H9 (cell line): ENCODE results near the gene MAP3K10. TPM values are rescaled to one million over a fixed set of nuclear protein-coding genes. Genes with fewer than 3 reads are reported as not detected.
A peak's percentile ranks its signal among the peaks of the same experiment; 100 is the strongest.

Source experiments
- DNase-seq: peaks from one replicate; pipeline ENCODE4 v3.0.0-alpha.2; 2017
- H2AFZ ChIP-seq: one replicate; pipeline ENCODE4 v1.6.1; 2013; ENCODE audit warnings: mild to moderate bottlenecking, low read length, control low read depth, moderate library complexity
- H2AK5ac ChIP-seq: 2 replicates; pipeline ENCODE4 v1.6.1; 2013; ENCODE audit warnings: low read length, control low read depth, mixed read lengths; ENCODE audit not compliant: insufficient read length
- H2BK120ac ChIP-seq: one replicate; pipeline ENCODE4 v1.6.1; 2013; ENCODE audit warnings: low read depth, mild to moderate bottlenecking, low read length, control low read depth, inconsistent platforms; ENCODE audit not compliant: poor library complexity, severe bottlenecking
- H2BK12ac ChIP-seq: 2 replicates; pipeline ENCODE4 v1.6.1; 2013; ENCODE audit warnings: low read length, control low read depth, mixed read lengths, low read depth; ENCODE audit not compliant: insufficient read length
- H2BK15ac ChIP-seq: 2 replicates; pipeline ENCODE4 v1.6.1; 2013; ENCODE audit warnings: low read depth, low read length, control low read depth
- H2BK20ac ChIP-seq: one replicate; pipeline ENCODE4 v1.6.1; 2013; ENCODE audit warnings: low read depth, mild to moderate bottlenecking, low read length, control low read depth, inconsistent platforms; ENCODE audit not compliant: poor library complexity, severe bottlenecking
- H2BK5ac ChIP-seq: 2 replicates; pipeline ENCODE4 v1.6.1; 2013; ENCODE audit warnings: low read length, control low read depth, mixed read lengths; ENCODE audit not compliant: insufficient read length
- H3K14ac ChIP-seq: 2 replicates; pipeline ENCODE4 v1.6.1; 2013; ENCODE audit warnings: low read length, control low read depth; ENCODE audit not compliant: insufficient read depth
- H3K18ac ChIP-seq: 2 replicates; pipeline ENCODE4 v1.6.1; 2013; ENCODE audit warnings: low read depth, mild to moderate bottlenecking, mixed read lengths, low read length, control low read depth; ENCODE audit not compliant: insufficient read length
- H3K23ac ChIP-seq: 2 replicates; pipeline ENCODE4 v1.6.1; 2013; ENCODE audit warnings: low read length, control low read depth, mixed read lengths, low read depth; ENCODE audit not compliant: insufficient read length
- H3K23me2 ChIP-seq: 2 replicates; pipeline ENCODE4 v1.6.1; 2013; ENCODE audit warnings: low read depth, mild to moderate bottlenecking, mixed read lengths, low read length, control low read depth; ENCODE audit not compliant: insufficient read length, poor library complexity, severe bottlenecking
- H3K27ac ChIP-seq: 2 replicates; pipeline ENCODE4 v1.5.1; 2013; ENCODE audit warnings: low read length, control low read depth, mixed read lengths, low read depth; ENCODE audit not compliant: insufficient read length
- H3K27me3 ChIP-seq: 2 replicates; pipeline ENCODE4 v1.6.1; 2013; ENCODE audit warnings: low read length, control low read depth, inconsistent platforms; ENCODE audit not compliant: insufficient read depth
- H3K4ac ChIP-seq: 2 replicates; pipeline ENCODE4 v1.6.1; 2013; ENCODE audit warnings: low read depth, mild to moderate bottlenecking, control low read depth, inconsistent platforms, low read length, moderate library complexity
- H3K4me1 ChIP-seq: 2 replicates; pipeline ENCODE4 v1.6.1; 2013; ENCODE audit warnings: low read length, control low read depth, inconsistent platforms; ENCODE audit not compliant: insufficient read depth
- H3K4me2 ChIP-seq: 2 replicates; pipeline ENCODE4 v1.6.1; 2013; ENCODE audit warnings: low read length, control low read depth, mixed read lengths; ENCODE audit not compliant: insufficient read length, insufficient read depth
- H3K56ac ChIP-seq: 2 replicates; pipeline ENCODE4 v1.6.1; 2013; ENCODE audit warnings: low read depth, mild to moderate bottlenecking, mixed read lengths, low read length, control low read depth; ENCODE audit not compliant: insufficient read length
- H3K79me1 ChIP-seq: 2 replicates; pipeline ENCODE4 v1.6.1; 2013; ENCODE audit warnings: low read depth, mild to moderate bottlenecking, moderate library complexity, low read length, control low read depth, inconsistent platforms; ENCODE audit not compliant: insufficient read depth, poor library complexity, severe bottlenecking
- H3K79me2 ChIP-seq: 2 replicates; pipeline ENCODE4 v1.6.1; 2013; ENCODE audit warnings: low read length, control low read depth, inconsistent platforms; ENCODE audit not compliant: insufficient read depth
- H3K9ac ChIP-seq: 2 replicates; pipeline ENCODE4 v1.6.1; 2013; ENCODE audit warnings: low read length, control low read depth, mixed read lengths; ENCODE audit not compliant: insufficient read length; ENCODE audit errors: extremely low read depth
- H3K9me3 ChIP-seq: one replicate; pipeline ENCODE4 v1.6.1; 2013; ENCODE audit warnings: low read depth, low read length, inconsistent platforms; ENCODE audit not compliant: control insufficient read depth
- H3T11ph ChIP-seq: one replicate; pipeline ENCODE4 v1.6.1; 2013; ENCODE audit warnings: mild to moderate bottlenecking, low read length, control low read depth, inconsistent platforms
- H4K20me1 ChIP-seq: one replicate; pipeline ENCODE4 v1.6.1; 2013; ENCODE audit not compliant: control insufficient read depth, insufficient read length, insufficient read depth
- H4K5ac ChIP-seq: 2 replicates; pipeline ENCODE4 v1.6.1; 2013; ENCODE audit warnings: low read depth, mild to moderate bottlenecking, mixed read lengths, low read length, control low read depth; ENCODE audit not compliant: insufficient read length
- H4K8ac ChIP-seq: replicated peaks from 2 replicates; pipeline ENCODE4 v1.6.1; 2013; ENCODE audit warnings: low read length, control low read depth, mixed read lengths, low read depth; ENCODE audit not compliant: insufficient read length
- H4K91ac ChIP-seq: 2 replicates; pipeline ENCODE4 v1.6.1; 2013; ENCODE audit warnings: low read depth, mild to moderate bottlenecking, moderate library complexity, mixed read lengths, low read length, control low read depth; ENCODE audit not compliant: insufficient read length
- H3K27ac Mint-ChIP-seq, 3 experiments: 2 replicates in 2 of 3; 3 replicates in 1 of 3; pipeline ENCODE4 v1.8.0; 2020 to 2021; ENCODE audit warnings: mixed read lengths in 3 of 3, mild to moderate bottlenecking in 1 of 3, moderate library complexity in 1 of 3
- H3K27me3 Mint-ChIP-seq: 2 replicates; pipeline ENCODE4 v1.8.0; 2021; ENCODE audit warnings: low read depth, mild to moderate bottlenecking, moderate library complexity, mixed read lengths
- H3K36me3 Mint-ChIP-seq, 3 experiments: 2 replicates in 2 of 3; 3 replicates in 1 of 3; pipeline ENCODE4 v1.8.0; 2020 to 2021; ENCODE audit warnings: low read depth in 3 of 3, mixed read lengths in 3 of 3; ENCODE audit not compliant: insufficient read depth in 1 of 3
- H3K4me1 Mint-ChIP-seq, 2 experiments: 2 replicates each; pipeline ENCODE4 v1.8.0; 2020; ENCODE audit warnings: mixed read lengths in 2 of 2
- H3K4me3 Mint-ChIP-seq, 2 experiments: 2 replicates in 1 of 2; 3 replicates in 1 of 2; pipeline ENCODE4 v1.8.0; 2020 to 2021; ENCODE audit warnings: mild to moderate bottlenecking in 2 of 2, mixed read lengths in 2 of 2, moderate library complexity in 1 of 2
- H3K9me3 Mint-ChIP-seq, 2 experiments: 2 replicates in 1 of 2; 3 replicates in 1 of 2; pipeline ENCODE4 v1.8.0; 2020; ENCODE audit warnings: mild to moderate bottlenecking in 2 of 2, mixed read lengths in 2 of 2, moderate library complexity in 1 of 2
- CTCF ChIP-seq: fragments of 200-600 bp; sonication (generic); conservative IDR thresholded peaks from 3 replicates; pipeline ENCODE4 v1.8.0; 2021; ENCODE audit warnings: antibody characterized with exemption, mild to moderate bottlenecking
- WGBS: extraction: QIAGEN DNeasy Blood & Tissue Kit; methylation state at CpG from one replicate; pipeline ENCODE4 v1.1.7; 2013; ENCODE audit warnings: missing lambda C conversion rate, low lambda C conversion rate, mixed read lengths; ENCODE audit not compliant: insufficient read length; ENCODE audit errors: extremely low coverage; 5-methylcytosine and 5-hydroxymethylcytosine counted together
- total RNA-seq: library from RNA; stranded (reverse); gene quantifications from 2 replicates; pipeline ENCODE4 v1.2.1, GENCODE V29; 2021

MAP3K10 gene
- total RNA-seq, 1 experiment from 2014 or later, result 19.0 TPM

GRCh38 chr19:40193587-40193849 lies 2.3 kb downstream of the MAP3K10 start:
- Histone ChIP-seq H3K79me2 (no peaks in the 10 kb centered on the region), H3K9me3 (no peaks in the 10 kb centered on the region), H3K23me2 (peaks cover 9% of the 10 kb centered on the region), H3K4me1 (peaks cover 4% of the 10 kb centered on the region; the same call in 1 of the 2 replicates), H4K20me1 (no peaks in the 10 kb centered on the region), H4K8ac (no peak overlapping the region), H2BK120ac (no peak overlapping the region), H3K79me1 (no peaks in the 10 kb centered on the region), H3K27me3 (no peaks in the 10 kb centered on the region; the same call in 1 of the 2 replicates), H3K27ac (no peak overlapping the region), H3K56ac (no peak overlapping the region), H3K4me2 (no peak overlapping the region), H3T11ph (no peak overlapping the region), H2AFZ (no peak overlapping the region), H4K91ac (no peak overlapping the region), H2BK5ac (no peak overlapping the region), H2BK15ac (no peak overlapping the region), H2BK20ac (no peak overlapping the region), H3K4ac (no peak overlapping the region), H3K18ac (no peak overlapping the region), H3K9ac (no peak overlapping the region), H3K14ac (no peak overlapping the region), H2BK12ac (no peak overlapping the region), H2AK5ac (no peak overlapping the region), H4K5ac (no peak overlapping the region), H3K23ac (no peak overlapping the region)
- no peak for DNase-seq
- peak overlapping the region in 1 of 2 experiments; percentile 5; a peak in 1 of 5 replicates for H3K4me3 Mint-ChIP-seq
- TF ChIP-seq CTCF, result no peak
- H3K4me1 Mint-ChIP-seq, result peaks cover 9 to 22% of the 10 kb centered on the region in 2 experiments
- no peak overlapping the region for H3K27ac Mint-ChIP-seq
- peaks cover 0 to 5% (median 0%) of the 10 kb centered on the region in 3 experiments; a peak in 2 of 7 replicates for H3K36me3 Mint-ChIP-seq
- WGBS, result no CpG with 5 or more reads among the region's 3 CpGs
- peaks cover 3% of the 10 kb centered on the region for H3K27me3 Mint-ChIP-seq
- H3K9me3 Mint-ChIP-seq, result no peaks in the 10 kb centered on the region
